OCI-LY7 (cell line): ENCODE measurements around the gene PLK5. TPM values are rescaled to one million over a fixed set of nuclear protein-coding genes. Genes with fewer than 3 reads are reported as not detected.

ENCODE experiments used
- BruUV-seq: library from RNA; stranded (reverse); fragments of 400-500 nt; replicated peaks from 2 replicates; lab custom pipeline; 2021; lab: Mats Ljungman, UMichigan
- CTCF ChIA-PET: fragments of 300-600 bp; sonication (Branson Sonifier 250); formaldehyde crosslinking; loops from one replicate; lab custom pipeline; 2022; ENCODE audit warnings: antibody characterized with exemption; ENCODE audit not compliant: unreplicated experiment; lab: Charles Lee
- POLR2A ChIA-PET: fragments of 300-600 bp; sonication (Branson Sonifier 250); formaldehyde crosslinking; loops from one replicate; lab custom pipeline; 2022; ENCODE audit warnings: antibody characterized with exemption; lab: Charles Lee
- DNase-seq: peaks from one replicate; pipeline ENCODE4 v3.0.0-alpha.2; 2015; ENCODE audit warnings: low spot score
- H2AFZ ChIP-seq: fragments of 200-600 bp; sonication (generic), shearing (Covaris generic); 2 replicates; pipeline ENCODE4 v1.6.1; 2014; ENCODE audit warnings: mild to moderate bottlenecking, antibody characterized with exemption, low read length, moderate library complexity
- H3K27ac ChIP-seq: fragments of 200-600 bp; sonication (generic); 2 replicates; pipeline ENCODE4 v1.5.1; 2014; ENCODE audit warnings: mixed run types, low read depth, mild to moderate bottlenecking, moderate library complexity, low read length, inconsistent platforms; ENCODE audit not compliant: poor library complexity, severe bottlenecking
- H3K36me3 ChIP-seq: fragments of 200-600 bp; sonication (generic); 2 replicates; pipeline ENCODE4 v1.6.1; 2014; ENCODE audit warnings: mild to moderate bottlenecking, antibody characterized with exemption, low read length, moderate library complexity, mixed read lengths; ENCODE audit not compliant: insufficient read depth
- H3K4me1 ChIP-seq: fragments of 200-600 bp; sonication (generic); 2 replicates; pipeline ENCODE4 v1.5.1; 2014; ENCODE audit warnings: mild to moderate bottlenecking, low read length; ENCODE audit not compliant: insufficient read depth, poor library complexity, severe bottlenecking
- H3K4me2 ChIP-seq: fragments of 200-600 bp; sonication (generic); 2 replicates; pipeline ENCODE4 v1.6.1; 2014; ENCODE audit warnings: mild to moderate bottlenecking, low read length
- H3K4me3 ChIP-seq: fragments of 200-600 bp; sonication (generic); 2 replicates; pipeline ENCODE4 v1.5.1; 2014; ENCODE audit warnings: mild to moderate bottlenecking, low read depth, low read length; ENCODE audit not compliant: poor library complexity, severe bottlenecking
- H3K79me2 ChIP-seq: fragments of 200-600 bp; sonication (generic); 2 replicates; pipeline ENCODE4 v1.6.1; 2016; ENCODE audit warnings: low read depth, mild to moderate bottlenecking, low read length, moderate library complexity, mixed read lengths; ENCODE audit not compliant: insufficient read depth
- H3K9me2 ChIP-seq: fragments of 200-600 bp; sonication (generic); 2 replicates; pipeline ENCODE4 v1.6.1; 2016; ENCODE audit warnings: mild to moderate bottlenecking, low read length, mixed read lengths; ENCODE audit not compliant: insufficient read depth
- H3K9me3 ChIP-seq: fragments of 200-600 bp; sonication (generic); 2 replicates; pipeline ENCODE4 v1.6.1; 2014; ENCODE audit warnings: mild to moderate bottlenecking, mixed run types, low read length, mixed read lengths
- H4K20me1 ChIP-seq: fragments of 200-600 bp; sonication (generic); 2 replicates; pipeline ENCODE4 v1.6.1; 2014; ENCODE audit warnings: mild to moderate bottlenecking, antibody characterized with exemption, low read length, moderate library complexity, mixed read lengths; ENCODE audit not compliant: insufficient read depth
- CTCF ChIP-seq: fragments of 200-600 bp; sonication (generic); conservative IDR thresholded peaks from 2 replicates; pipeline ENCODE4 v1.5.1; 2014; ENCODE audit warnings: mild to moderate bottlenecking, antibody characterized with exemption, low read length, moderate library complexity, mixed read lengths
- EZH2phosphoT487 ChIP-seq: fragments of 200-600 bp; sonication (generic); IDR thresholded peaks from 2 replicates; pipeline ENCODE4 v1.6.1; 2018; ENCODE audit warnings: low read depth, borderline replicate concordance, mild to moderate bottlenecking, mixed run types, antibody characterized with exemption, low read length, moderate library complexity, mixed read lengths
- intact Hi-C: fragments of 100-400 bp; cut with micrococcal nuclease; formaldehyde crosslinking; loops from one replicate; pipeline ENCODE4 v1.10.0; 2022; ENCODE audit not compliant: unreplicated experiment
- total RNA-seq, 2 experiments: library from RNA; depleted of rRNA in 1 of 2; stranded (reverse); fragments of >200 nt in 1 of 2; shearing (Covaris generic) in 1 of 2; gene quantifications; 2 replicates each; pipeline ENCODE4 v1.2.3, GENCODE V29; 2014 to 2022

The PLK5 gene
- total RNA-seq, 2 experiments from 2014 or later: 0.17 TPM; not detected in 1

- intact Hi-C loops: no loop called here
- CTCF ChIA-PET: no interaction called here
These were observed 51.7 kb downstream of the PLK5 start for GRCh38 chr19:1575323-1576241.

GRCh38 chr19:1576242-1577089, 52.6 kb downstream of the PLK5 start:
- H3K4me2 ChIP-seq: no peak overlapping the region
- H3K9me2 ChIP-seq: no peaks in the 10 kb centered on the region
- no peaks in the 10 kb centered on the region for H4K20me1 ChIP-seq
- H3K9me3 ChIP-seq: no peaks in the 10 kb centered on the region
- no peak overlapping the region for H2AFZ ChIP-seq
- peaks cover 58% of the 10 kb centered on the region for H3K36me3 ChIP-seq
- POLR2A ChIA-PET: no interaction called here
- CTCF ChIA-PET: interaction anchor here (0.6 kb wide), 1 partner anchor 307 kb away, joined by 3 read pairs; no protein-coding TSS in a partner anchor
- no peaks in the 10 kb centered on the region for H3K4me1 ChIP-seq
- intact Hi-C loops: no loop called here
- BruUV-seq: no TSS peak
- TF ChIP-seq CTCF (no peak), EZH2phosphoT487 (no peak)
- DNase-seq: no peak
- no peak overlapping the region for H3K4me3 ChIP-seq
- no peak overlapping the region for H3K27ac ChIP-seq
- H3K79me2 ChIP-seq: no peaks in the 10 kb centered on the region

More at GRCh38 chr19:1575323-1576241, 51.7 kb downstream of the PLK5 start:
- Histone ChIP-seq H2AFZ (no peak overlapping the region), H3K79me2 (no peaks in the 10 kb centered on the region), H3K9me3 (no peaks in the 10 kb centered on the region), H3K4me3 (no peak overlapping the region), H3K9me2 (no peaks in the 10 kb centered on the region), H3K27ac (no peak overlapping the region), H3K4me1 (no peaks in the 10 kb centered on the region), H4K20me1 (no peaks in the 10 kb centered on the region), H3K36me3 (peaks cover 50% of the 10 kb centered on the region), H3K4me2 (no peak overlapping the region)
- DNase-seq: no peak
- TF ChIP-seq CTCF (no peak), EZH2phosphoT487 (no peak)
- POLR2A ChIA-PET: no interaction called here
- BruUV-seq: no TSS peak
